Activated naive CD4-positive, alpha-beta T cell treated with anti-CD3 and anti-CD28 coated beads, Interleukin-2, amount 50 U/mL, for 72 hours (primary cell): ENCODE results near the gene CNST. TPM values are rescaled to one million over a fixed set of nuclear protein-coding genes. Genes with fewer than 3 reads are reported as not detected.
"Not testable (repeated sequence)": the region's sequence is repeated elsewhere in the genome, so short reads cannot be mapped to it uniquely, and the experiment has no call there.

Experiments used
- ATAC-seq, 2 donors: fragments of 150-1000 bp; cut with Tn5 transposase; 2 replicates each; pipeline ENCODE4 v1.10.0; 2021; ENCODE audit warnings: mild to moderate bottlenecking in 2 of 2, moderate library complexity in 2 of 2
- DNase-seq, 2 donors: peaks; one replicate each; pipeline ENCODE4 v3.0.0; 2021 to 2022; ENCODE audit warnings: low spot score in 2 of 2
- H3K27ac Mint-ChIP-seq, 2 donors: one replicate each; pipeline ENCODE4 v1.8.0; 2022; ENCODE audit warnings: mild to moderate bottlenecking in 2 of 2, mixed read lengths in 2 of 2
- H3K36me3 Mint-ChIP-seq, 2 donors: one replicate each; pipeline ENCODE4 v1.8.0; 2022; ENCODE audit warnings: mixed read lengths in 2 of 2
- H3K9me3 Mint-ChIP-seq, 2 donors: one replicate each; pipeline ENCODE4 v1.8.0; 2022; ENCODE audit warnings: mixed read lengths in 2 of 2
- total RNA-seq, 2 donors: library from RNA; stranded (reverse); gene quantifications; one replicate each; pipeline ENCODE4 v1.2.3, GENCODE V29; 2022

CNST gene
- total RNA-seq, 2 donors from 2014 or later: 27.2 to 40.7 TPM

DNA sequence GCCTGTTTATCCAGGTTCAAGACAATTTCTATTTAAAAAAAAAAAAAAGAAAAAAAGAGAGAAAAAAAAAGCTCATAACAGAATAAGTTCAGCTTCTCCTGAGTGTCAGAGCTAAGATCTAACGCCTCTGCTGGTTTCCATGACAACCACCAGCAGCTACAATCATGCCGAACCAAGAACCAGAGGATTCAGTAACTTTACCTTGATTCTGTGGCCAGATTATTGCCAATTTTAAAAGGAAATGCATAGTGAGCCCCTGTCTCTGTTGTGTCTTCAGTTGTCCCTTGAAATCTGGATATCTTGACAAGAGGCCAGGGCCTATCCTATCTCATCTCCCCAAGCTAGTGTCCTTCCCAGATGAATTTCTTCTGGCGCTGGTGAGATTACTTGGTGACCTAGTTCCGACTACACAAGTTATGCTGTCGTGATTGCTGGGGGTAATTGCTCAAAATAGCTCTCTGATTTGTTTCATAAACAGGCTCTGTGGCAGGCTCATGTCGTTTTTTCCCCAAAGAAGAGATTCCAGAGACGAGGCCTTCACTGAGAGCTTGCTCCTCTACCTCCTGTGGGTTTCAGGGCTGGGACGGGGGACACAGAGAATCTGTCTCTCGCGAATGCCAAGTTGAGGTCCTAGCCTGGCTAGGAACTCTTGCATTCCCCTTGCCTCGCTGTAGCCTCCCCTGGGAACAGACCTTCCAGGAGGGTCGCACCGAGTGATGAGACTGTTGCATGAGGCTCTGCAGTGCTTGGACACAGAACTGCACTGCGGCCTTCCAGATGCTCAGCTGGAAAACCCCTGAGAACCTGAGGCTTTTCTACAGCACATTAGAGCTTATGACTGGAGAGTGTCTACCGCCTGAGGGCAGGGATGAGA lies 125.6 kb downstream of the CNST start:
- H3K9me3 Mint-ChIP-seq: peaks cover 4% of the 10 kb centered on the region in 2 donors
- H3K27ac Mint-ChIP-seq: no peak overlapping the region
- ATAC-seq (no peak), DNase-seq (no peak)
- H3K36me3 Mint-ChIP-seq: no peaks in the 10 kb centered on the region

DNA sequence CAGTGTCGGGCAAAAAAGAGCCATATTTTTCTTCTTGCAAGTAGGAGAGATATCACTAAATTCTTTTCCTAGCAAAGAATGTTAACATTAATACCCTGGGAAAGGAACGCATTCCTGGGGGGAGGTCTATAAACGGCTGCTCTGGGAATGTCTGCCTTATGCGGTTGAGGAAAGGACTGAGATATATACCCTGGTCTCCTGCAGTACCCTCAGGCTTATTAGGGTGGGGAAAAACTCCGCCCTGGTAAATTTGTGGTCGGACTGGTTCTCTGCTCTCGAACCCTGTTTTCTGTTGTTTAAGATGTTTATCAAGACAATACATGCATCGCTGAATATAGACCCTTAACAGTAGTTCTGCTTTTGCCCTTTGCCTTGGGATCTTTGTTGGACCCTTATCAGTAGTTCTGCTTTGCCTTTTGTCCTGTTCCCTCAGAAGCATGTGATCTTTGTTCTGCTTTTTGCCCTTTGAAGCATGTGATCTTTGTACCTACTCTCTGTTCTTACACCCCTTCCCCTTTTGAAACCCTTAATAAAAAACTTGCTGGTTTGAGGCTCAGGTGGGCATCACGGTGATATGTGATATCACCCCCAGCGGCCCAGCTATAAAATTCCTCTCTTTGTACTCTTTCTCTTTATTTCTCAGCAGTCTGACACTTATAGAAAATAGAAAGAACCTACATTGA lies 128.1 kb downstream of the CNST start:
- not testable (repeated sequence) for DNase-seq, H3K9me3 Mint-ChIP-seq

DNA sequence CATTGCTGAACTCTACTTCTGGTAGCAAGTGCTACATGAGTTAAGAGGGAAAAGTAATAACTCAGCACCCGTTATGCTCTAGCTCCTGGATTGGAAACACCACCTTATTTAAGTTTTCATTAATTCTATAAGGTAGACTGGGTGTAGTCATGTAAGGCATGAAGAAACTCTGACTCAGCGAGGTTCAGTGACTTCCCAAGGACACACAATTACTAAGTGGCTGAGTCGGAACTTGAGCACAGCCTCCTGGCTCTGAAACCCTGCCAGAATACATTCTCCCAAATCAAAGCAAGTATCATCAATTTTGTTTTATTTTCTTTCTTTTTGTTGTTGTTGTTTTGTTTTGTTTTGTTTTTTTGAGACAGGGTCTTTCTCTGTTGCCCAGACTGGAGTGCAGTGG lies 128.9 kb downstream of the CNST start:
- Mint-ChIP-seq H3K27ac (no peak overlapping the region), H3K36me3 (no peaks in the 10 kb centered on the region), H3K9me3 (peaks cover 4% of the 10 kb centered on the region in 2 donors)
- ATAC-seq: no peak
- no peak for DNase-seq

More for the DNA sequence above, 128.1 kb downstream of the CNST start:
- not testable (repeated sequence) for ATAC-seq, H3K36me3 Mint-ChIP-seq, H3K27ac Mint-ChIP-seq

DNA sequence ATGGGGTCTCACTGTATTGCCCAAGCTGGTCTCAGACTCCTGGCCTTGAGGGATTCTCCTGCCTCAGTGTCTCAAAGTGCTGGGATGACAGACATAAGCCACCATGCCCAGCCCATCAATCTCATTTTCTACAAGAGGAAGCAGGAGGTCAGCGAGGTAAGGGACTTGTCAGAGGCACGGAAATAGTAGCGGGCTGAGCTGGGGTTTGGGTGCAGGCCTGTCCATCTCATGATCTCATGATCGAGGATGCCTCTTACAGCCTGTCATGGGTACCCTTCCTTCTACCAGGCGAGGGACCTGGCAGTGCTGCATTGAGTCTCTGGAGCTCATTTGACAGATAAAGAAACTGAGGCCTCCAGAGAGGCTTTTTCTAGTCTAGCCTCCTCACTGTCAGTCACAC lies 129.4 kb downstream of the CNST start:
- Mint-ChIP-seq H3K27ac (no peak overlapping the region), H3K36me3 (no peaks in the 10 kb centered on the region), H3K9me3 (peaks cover 4% of the 10 kb centered on the region in 2 donors)
- no peak for DNase-seq
- ATAC-seq: no peak

DNA sequence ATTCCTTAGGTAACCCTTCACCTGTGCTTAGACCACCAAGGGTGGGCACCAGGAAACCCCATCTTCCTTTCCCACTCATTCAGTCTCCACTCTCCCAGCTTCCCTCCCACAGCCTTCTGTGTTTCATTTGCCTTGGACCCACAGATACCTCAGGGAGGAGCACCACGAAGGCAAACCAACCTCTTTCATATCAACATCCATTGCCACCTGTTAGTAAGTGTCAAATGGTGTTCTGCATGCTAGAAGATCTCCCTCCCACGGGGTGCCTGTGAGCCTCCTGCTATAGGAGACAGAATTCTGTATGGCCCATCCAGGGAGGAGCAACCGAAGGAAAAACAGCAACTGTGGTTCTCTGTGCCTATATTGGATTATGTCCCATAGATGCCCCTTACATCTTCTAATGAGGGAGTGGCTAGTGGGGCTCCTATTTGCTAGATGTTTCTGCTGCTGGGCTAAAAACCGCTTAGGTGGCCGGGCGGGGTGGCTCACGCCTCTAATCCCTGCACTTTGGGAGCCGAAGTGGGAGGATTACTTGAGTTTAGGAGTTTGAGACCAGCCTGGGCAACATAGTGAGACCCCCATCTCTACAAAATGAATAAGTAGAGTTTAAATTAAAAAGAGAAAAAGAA lies 132.3 kb downstream of the CNST start:
- H3K27ac Mint-ChIP-seq: peak overlapping the region in 1 of 2 donors; percentile 84
- DNase-seq (peak in 1 of 2 donors; percentile 7), ATAC-seq (no peak)
- H3K36me3 Mint-ChIP-seq: no peaks in the 10 kb centered on the region
- H3K9me3 Mint-ChIP-seq: no peaks in the 10 kb centered on the region

DNA sequence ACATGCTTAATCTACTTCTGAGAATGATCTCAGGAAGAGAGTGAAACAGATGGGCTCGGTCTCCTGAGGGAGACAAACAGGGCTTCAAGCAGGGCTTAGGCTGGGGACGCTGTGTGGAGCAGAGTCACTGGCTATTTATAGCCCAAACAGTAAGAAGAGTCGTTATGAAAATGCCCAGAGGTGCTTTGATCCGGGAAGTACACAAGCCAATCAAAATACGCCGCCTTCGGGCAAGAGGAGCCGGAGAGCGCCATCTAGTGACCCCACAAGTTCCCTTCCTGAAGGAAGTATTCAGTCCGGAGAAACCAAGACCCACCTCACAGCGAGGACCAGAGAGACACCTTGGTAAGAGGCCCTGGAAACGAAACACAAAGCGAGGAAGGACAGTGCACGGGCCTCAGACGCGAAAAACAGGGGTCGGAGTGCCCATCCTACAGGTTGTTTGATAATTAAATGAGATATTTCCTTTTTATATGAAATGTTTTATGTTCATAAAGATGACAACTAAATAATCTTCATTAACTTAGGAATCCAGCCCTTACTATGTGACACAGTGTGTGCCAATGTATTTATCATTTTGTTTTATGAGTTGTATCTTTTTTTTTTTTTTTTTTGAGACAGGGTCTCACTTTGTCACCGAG lies 133.0 kb downstream of the CNST start:
- H3K36me3 Mint-ChIP-seq: no peaks in the 10 kb centered on the region
- no peaks in the 10 kb centered on the region for H3K9me3 Mint-ChIP-seq
- peak overlapping the region in 1 of 2 donors; percentile 84 for H3K27ac Mint-ChIP-seq
- ATAC-seq (peak; percentile 99 to 100), DNase-seq (peak; percentile 83 to 86)

DNA sequence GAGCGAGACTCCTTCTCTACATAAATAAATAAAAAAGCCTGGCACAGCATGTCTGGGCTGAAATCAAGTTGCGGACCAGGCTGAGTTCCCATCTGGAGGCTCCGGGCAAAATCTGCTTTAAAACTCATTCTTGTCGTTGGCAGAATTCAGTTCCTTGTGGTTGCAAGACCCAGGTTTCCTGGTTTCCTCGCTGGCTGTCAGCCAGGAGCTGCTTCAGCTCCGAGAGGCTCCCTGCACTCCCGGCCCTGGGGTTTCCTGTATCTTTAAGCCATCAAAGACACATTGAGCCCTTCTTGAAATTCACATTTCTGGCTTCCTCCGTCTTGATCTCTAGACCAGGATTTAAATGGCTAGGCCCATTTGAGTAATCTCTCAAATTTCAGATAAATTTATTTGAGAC lies 137.3 kb downstream of the CNST start:
- Mint-ChIP-seq H3K36me3 (no peaks in the 10 kb centered on the region), H3K27ac (no peak overlapping the region), H3K9me3 (no peaks in the 10 kb centered on the region)
- ATAC-seq: no peak
- DNase-seq: no peak

DNA sequence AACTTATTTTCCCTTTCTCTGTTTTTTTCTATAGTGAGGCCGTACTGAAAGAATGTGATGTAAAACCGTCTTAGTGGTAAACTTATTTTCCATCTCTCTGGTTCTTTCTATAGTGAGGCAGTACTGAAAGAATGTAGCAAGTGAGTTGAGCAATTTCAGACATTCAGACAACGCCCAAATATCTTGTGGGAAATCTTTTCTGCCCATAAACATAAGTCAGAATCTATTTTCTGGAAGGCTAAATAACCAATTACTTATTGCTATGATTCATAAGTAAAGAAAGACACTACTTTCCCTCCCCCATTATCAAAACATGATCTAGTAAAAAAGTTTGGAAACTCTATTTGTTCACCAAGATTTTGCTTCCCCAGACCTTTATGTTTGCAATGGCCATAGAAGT lies 139.1 kb downstream of the CNST start:
- H3K9me3 Mint-ChIP-seq: peaks cover 6 to 7% of the 10 kb centered on the region in 2 donors
- ATAC-seq: no peak
- H3K36me3 Mint-ChIP-seq: peaks cover 0 to 8% of the 10 kb centered on the region in 2 donors

DNA sequence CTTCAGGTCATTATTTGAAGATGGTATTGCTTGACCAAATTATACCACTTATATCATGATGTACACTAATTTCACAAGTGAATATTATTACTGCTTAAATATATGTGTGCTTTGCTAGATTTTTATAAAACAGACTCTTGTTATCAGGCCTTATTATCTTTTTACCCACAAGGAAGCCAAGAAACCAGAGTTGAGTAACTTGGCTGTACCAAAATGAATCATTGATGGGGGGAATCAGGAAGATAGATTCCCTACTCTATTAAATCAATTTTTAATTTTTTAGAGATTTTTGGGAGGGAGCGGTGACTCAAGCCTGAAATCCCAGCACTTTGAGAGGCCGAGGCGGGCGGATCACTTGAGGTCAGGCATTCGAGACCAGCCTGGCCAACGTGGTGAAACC lies 141.9 kb downstream of the CNST start:
- DNase-seq: no peak
- H3K9me3 Mint-ChIP-seq: peaks cover 6 to 17% of the 10 kb centered on the region in 2 donors
- no peak for ATAC-seq
- H3K27ac Mint-ChIP-seq: no peak overlapping the region
- peaks cover 0 to 13% of the 10 kb centered on the region in 2 donors for H3K36me3 Mint-ChIP-seq

More for the DNA sequence above, 139.1 kb downstream of the CNST start:
- H3K27ac Mint-ChIP-seq: no peak overlapping the region
- no peak for DNase-seq

DNA sequence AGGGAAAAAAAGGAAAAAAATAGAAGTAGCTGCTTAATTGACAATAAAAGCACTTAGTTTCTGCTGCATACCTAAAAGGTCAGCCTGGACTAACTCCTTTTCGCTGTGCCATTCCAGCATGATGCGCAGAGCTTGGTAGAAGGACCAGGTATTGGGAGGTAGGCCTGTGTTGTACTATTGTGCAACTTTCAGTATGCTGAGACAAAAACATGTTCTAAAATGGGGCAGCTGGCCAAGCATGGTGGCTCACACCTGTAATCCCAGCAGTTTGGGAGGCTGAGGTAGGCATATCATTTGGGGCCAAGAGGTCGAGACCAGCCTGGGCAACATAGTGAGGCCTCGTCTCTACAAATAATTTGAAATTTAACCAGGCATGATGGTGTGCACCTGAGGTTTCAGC lies 142.9 kb downstream of the CNST start:
- peaks cover 0 to 13% of the 10 kb centered on the region in 2 donors for H3K36me3 Mint-ChIP-seq
- H3K27ac Mint-ChIP-seq: no peak overlapping the region
- DNase-seq (no peak), ATAC-seq (no peak)
- peaks cover 6 to 17% of the 10 kb centered on the region in 2 donors for H3K9me3 Mint-ChIP-seq

DNA sequence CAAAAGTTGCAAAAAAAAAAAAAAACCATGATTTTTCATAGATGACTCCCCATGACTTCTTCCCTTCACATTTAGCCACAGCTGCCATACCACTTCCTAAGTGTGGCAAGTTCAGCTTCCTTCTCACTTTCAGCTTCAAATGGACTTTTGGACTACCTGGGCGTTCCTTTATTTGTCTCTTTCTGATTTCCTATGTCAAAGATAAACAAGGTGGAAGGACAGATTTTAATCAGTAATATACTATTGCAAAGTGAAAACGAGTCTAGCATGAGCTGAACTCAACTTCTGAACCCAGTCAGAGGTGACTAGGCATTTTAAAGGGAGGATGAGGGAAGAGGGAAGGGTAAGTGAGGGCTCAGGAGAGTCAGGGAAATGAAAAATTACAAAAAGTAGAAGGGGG lies 143.6 kb downstream of the CNST start:
- peaks cover 0 to 13% of the 10 kb centered on the region in 2 donors for H3K36me3 Mint-ChIP-seq

DNA sequence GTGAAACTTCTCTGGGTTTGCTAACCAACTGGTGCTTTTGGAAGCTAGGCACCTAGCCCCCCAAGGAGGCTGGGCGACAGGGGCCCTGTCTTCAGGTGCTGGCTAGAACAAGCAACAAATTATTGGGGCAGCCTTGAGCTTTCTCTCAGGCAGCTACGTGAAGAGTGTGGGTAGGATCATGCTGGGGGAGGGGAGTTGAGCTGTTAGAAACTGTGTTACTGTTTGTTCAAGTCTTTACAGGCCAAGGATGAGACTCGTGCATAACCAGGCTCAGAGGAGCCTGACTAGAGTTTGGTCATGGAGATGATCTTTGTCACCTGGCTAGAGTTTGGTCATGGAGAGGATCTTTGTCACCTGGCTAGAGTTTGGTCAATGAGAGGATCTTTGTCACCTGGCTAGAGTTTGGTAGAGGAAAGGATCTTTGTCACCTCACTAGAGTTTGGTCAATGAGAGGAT lies 145.3 kb downstream of the CNST start:
- H3K36me3 Mint-ChIP-seq: peaks cover 0 to 13% of the 10 kb centered on the region in 2 donors
- no peak for DNase-seq
- H3K9me3 Mint-ChIP-seq: peaks cover 6 to 17% of the 10 kb centered on the region in 2 donors
- no peak overlapping the region for H3K27ac Mint-ChIP-seq
- no peak for ATAC-seq

More for the DNA sequence above, 143.6 kb downstream of the CNST start:
- ATAC-seq (no peak), DNase-seq (no peak)
- Mint-ChIP-seq H3K9me3 (peaks cover 6 to 17% of the 10 kb centered on the region in 2 donors), H3K27ac (no peak overlapping the region)

DNA sequence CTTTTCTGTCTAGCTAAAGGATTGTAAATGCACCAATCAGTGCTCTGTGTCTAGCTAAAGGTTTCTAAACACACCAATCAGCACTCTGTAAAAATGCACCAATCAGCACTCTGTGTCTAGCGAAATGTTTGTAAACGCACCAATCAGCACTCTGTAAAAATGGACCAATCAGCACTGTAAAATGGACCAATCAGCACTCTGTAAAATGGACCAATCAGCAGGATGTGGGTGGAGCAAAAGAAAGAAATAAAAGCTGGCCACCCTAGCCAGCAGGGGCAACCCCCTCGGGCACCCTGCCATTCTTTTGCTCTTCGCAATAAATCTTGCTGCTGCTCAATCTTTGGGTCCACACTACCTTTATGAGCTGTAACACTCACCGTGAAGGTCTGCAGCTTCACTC lies 146.2 kb downstream of the CNST start:
- DNase-seq, H3K27ac Mint-ChIP-seq, ATAC-seq: not testable (repeated sequence)
- H3K36me3 Mint-ChIP-seq: peaks cover 6 to 13% of the 10 kb centered on the region in 2 donors
- peaks cover 6 to 17% of the 10 kb centered on the region in 2 donors for H3K9me3 Mint-ChIP-seq
